Measurements from ENCODE around the gene RGS9.

DNA sequence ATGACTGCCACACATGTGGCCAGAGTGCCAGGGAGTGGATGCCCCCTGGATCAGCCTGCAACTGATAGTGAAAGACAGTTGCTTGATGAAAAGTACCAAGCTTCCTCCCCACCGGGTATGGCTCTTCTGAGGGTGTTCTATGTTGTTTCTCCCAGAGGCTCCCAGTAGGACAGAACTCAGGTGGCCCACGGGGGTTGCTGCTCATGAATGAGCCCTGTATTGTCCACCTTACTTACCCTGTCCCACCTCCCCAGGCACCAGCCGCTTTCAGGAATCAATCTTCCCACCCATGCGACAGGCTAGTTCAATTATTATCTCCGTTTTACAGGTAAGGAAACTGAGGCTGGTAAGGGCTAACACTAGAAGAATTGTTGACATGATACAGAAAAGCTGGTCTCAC, 34.9 kb upstream of the RGS9 start:
- TF ChIP-seq, protein P1, sequence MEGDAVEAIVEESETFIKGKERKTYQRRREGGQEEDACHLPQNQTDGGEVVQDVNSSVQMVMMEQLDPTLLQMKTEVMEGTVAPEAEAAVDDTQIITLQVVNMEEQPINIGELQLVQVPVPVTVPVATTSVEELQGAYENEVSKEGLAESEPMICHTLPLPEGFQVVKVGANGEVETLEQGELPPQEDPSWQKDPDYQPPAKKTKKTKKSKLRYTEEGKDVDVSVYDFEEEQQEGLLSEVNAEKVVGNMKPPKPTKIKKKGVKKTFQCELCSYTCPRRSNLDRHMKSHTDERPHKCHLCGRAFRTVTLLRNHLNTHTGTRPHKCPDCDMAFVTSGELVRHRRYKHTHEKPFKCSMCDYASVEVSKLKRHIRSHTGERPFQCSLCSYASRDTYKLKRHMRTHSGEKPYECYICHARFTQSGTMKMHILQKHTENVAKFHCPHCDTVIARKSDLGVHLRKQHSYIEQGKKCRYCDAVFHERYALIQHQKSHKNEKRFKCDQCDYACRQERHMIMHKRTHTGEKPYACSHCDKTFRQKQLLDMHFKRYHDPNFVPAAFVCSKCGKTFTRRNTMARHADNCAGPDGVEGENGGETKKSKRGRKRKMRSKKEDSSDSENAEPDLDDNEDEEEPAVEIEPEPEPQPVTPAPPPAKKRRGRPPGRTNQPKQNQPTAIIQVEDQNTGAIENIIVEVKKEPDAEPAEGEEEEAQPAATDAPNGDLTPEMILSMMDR (IDR thresholded peaks at IDR 0.05; ENCODE audit: low read length), result no peak
- TF ChIP-seq EZH2phosphoT487 (IDR thresholded peaks at IDR 0.05; ENCODE audit: low read length) (no peak), EZH2 (optimal IDR thresholded peaks at IDR 0.05; ENCODE audit: low read depth, low read length) (no peak)

Measured in MM.1S (cell line).